ENCODE results near the gene TMEM229B.
"Not testable (repeated sequence)": the region's sequence is repeated elsewhere in the genome, so short reads cannot be mapped to it uniquely, and the experiment has no call there.

The TMEM229B gene

DNA sequence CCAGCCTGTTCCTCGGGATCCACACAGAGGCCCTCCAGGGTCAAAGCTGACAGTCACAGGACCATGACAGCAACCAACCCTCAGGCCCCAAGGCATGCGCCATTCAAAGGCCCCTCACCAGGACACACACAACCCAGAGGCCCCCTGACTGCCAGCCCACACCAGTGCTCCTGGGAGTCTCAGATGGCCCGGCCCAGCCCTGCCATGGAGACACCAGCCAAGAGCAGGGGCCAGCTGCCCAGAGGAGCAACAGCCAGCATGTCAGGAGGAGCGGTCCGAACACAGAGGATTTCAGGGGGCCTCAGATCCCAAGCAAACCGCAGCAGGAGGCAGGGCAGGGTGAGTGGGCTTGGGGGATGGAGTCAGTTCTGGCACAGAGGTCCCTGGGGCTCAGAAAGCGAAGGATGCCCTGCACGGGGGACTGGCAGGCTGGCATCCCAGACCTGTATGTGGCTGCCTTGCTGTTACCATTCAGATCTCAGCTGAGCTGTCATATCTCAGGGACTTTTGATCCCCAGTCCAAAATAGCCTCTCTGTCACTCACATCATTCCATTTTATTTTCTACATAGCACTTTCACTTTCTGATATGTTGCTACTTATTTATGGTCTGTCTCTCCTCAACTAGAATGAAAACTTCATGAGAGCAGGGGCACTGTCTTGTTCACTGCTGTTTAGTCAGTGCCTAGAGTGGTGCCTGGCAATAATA is 4.8 kb downstream of the TMEM229B start:
- DNase-seq = no peak

DNA sequence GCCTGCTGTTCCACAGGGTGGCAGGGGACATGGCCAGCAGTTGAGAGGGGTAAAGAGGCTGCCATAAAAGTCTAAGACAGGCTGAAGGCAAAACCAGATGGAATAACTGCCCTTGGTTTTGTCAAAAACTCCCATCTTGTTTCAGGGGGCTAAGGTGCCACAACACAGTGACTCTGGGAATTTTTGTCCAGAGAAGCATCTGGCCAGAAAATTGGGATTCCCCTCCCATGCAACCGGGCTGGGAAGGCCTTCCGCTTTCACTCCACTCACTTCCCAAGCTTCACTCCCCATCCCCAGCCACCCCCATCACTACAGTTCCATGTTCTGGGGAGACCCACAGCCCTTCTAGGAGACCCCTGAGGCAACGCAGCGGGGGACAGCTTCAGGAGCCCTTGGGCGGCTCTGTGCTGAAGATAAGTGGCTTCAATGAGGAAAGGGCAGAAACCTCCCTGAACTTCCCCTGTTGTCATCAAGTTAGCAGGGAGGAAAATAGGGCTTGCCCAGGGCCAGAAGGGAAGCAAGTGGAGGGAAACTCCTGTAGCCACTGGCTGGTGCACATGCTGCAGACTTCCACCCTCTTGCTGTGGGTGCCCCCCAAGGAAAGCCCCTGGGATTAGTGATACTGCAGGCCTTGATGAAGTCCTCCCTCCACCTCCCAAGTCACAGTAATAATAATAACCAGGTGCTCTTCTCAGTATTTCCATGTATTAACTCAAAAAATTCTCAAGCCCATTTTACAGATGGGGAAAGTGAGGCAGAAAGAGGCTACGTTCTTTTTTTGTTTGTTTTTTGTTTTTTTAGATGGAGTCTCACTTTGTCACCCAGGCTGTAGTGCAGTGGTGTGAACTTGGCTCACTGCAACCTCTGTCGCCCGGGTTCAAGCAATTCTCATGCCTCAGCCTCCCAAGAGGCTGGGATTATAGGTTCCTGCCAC is 6.0 kb downstream of the TMEM229B start:
- DNase-seq = no peak

DNA sequence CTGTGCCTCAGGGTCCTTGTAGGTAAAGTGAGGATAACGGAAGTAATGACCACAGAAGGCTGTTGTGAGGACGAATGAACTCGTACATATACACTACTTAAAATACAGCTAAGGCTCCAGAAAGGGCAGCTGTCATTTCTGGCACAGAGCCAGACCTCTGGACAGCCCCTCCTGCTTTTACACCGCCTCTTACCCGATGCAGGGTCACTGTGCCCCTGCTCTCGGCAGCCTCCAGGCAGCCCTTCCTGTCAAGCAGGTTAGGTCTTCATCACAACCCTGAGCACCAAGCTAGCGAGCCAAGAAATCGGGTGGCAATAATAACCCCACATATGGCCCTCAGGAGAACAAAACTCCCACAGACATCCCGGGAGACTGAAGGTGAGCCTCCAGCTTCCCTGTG is 8.5 kb downstream of the TMEM229B start:
- DNase-seq = no peak

DNA sequence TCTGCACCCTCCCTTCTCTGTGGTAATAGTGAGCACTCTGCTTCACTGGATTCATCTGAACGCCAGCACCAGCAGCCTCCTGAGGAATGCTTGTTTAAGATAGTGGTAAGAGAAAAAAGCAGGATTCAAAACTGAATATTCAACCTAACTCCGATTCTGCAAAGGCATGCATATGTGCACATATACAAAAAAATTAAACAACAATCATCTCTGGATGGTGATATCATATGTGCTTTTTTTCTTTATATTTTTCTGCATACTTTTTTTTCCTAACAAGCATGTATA is 9.8 kb downstream of the TMEM229B start:
- DNase-seq = no peak

DNA sequence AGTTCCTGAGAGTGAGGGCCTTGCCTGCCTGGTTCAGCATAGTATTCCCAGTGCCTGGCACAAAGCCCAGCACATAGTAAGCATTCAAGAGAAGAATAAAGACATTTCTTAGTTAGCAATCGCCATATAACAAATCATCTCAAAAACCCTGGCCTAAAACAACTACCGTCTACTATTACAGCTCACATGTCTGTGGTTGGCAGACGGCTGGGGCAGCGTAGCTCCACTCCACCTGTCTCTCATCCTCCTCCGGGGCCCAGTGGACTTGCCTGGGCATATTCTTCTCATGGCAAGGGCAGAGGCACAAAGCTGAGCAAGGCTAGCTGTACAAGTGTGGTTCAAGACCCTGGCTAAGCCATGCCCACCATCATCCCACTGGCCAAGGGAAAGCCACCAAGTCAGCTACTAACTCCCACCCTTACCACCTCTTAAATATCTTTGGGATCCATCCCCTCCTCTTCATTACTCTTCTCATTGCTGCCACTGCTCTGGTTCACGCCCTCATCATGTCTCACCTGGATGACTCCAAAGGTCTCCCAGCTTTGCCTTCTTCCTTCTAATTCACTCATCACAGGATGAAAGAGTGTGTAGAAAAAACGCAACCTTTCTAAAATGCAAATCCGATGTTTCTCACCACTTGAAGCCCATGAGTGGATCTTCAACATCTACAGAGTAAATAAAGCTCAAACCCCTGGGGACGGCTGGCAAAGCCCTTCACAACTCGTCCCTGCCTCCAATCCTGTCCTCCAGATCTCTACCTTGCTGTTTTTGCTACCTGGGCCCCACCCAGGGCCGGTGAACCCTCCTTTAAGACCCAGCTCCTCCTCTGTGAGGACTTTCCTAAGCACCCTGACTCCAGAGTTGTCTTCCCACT is 10.4 kb downstream of the TMEM229B start:
- DNase-seq = no peak

DNA sequence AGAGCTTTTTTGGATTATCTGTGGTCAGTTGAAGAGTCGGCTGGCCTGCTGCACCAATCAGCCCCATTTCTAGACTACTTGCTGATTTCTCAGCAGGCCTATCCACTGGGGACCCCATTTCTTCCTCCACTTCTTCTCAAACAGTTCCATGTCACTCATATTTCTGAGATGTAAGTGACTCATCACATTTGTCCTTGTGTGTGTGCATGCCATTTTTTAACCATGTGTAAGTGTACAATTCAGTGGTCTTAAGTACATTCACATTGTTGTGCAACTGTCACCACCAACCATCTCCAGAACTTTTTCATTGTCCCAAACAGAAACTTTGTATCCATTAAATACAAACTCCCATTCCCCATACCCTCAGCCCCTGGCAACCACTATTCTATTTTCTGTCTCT is 14.2 kb downstream of the TMEM229B start:
- no peak for DNase-seq

DNA sequence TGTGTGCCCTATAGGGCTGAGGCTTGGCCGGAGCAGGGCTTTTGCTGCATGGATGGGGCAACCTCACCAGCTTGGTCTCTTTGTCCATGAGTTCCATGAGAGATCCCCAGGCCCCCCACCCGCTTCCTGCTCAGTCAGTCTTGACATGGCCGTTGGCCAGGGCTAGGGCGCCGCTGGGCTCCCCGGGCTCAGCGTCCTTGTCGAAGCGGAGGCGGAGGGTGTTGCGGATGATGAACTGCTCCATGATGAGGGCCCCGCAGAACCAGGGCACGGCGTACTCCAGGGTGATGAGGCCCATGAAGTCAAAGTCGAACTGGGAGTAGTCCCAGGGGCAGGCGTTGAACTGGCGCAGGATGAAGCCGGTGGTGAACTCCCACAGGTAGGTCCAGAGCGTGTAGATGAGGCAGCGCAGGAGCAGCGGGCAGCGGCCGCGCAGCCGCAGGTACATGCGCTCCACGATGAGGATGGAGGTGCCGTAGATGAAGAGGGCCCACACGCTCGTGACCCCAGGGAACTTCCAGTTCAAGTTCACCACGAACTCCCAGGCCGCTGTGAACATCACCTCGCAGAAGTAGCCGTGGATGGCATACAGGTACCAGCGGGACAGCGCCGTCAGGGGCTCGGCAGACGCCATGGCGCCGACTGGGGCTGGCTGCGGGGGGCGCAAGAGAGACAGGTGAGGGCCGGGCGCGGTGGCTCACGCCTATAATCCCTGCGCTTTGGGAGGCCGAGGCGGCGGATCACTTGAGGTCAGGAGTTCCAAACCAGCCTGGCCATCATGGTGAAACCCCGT is 15.0 kb downstream of the TMEM229B start:
- no peak for DNase-seq

DNA sequence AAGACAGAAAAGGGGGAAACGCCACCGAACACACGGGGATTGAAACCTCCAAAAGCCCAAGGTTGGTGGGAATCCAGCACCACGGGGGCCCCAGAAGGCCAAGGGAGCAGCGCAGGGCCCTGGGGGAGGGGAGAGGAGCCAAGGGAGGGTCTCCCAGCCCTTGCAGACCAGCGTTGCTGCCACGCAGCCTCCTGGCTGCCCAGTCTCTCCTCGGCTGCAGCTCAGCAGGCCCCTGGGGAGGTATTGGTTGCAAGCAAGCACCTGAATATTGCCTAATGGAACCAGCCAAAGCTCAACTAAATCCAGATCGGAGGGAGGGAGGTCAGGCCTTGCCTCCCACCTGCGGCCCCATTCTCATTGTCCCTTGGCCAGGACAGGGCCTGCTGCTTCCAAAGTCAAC is 15.8 kb downstream of the TMEM229B start:
- DNase-seq = no peak

DNA sequence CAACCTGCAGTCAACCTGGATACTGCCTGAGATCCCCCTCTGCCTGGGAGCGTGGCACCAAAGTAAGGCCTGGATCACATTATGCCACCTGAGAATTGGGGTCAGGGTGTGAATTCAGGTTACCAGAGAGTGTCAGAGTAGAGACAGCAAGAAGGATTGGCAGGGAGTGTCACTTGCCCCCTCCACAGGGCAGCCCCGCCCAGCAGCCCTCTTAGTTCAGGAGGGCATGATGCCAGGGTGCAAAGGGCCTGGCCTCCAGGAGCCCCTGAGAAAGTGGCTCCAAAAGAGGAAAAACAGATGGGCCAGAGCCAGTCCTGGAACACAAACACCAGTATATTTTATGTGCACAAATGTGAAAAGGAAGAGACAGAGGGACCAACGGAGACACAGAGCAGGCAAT is 18.6 kb downstream of the TMEM229B start:
- DNase-seq = no peak

DNA sequence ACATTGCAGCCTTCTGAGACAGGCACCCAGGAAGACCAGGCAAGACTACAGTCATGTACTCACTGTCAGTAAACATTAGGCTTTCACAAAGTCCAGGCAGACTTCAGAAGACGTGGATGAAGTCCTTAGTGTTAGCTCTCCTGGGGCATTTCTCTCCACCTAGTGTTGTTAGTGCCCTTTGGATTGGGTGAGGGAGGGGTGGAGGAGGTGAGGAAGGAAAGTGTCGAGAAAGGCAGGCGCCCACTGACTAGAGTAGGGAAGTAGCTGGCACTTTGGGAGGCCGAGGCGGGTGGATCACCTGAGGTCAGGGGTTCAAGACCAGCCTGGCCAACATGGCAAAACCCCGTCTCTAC is 20.2 kb downstream of the TMEM229B start:
- DNase-seq = no peak

DNA sequence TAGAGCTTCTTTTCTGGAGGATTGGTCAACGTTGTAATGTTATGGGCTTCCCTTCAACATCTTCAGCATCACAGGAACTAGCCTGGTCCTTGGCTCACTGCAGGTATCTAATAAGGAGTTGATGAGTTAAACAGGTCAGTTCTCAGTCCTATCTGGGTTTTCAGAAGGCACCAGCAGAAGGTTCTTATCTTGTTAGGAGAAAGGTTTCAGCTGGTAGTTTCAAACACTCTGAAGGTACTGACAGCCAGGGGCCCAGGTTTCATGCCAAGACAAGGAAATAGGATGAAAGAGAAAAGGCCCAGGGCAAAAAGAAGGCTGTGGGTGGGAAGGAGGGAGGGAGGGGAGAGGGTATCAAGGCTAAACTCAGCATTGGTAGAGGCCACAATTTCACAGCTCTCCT is 21.4 kb downstream of the TMEM229B start:
- no peak for DNase-seq

DNA sequence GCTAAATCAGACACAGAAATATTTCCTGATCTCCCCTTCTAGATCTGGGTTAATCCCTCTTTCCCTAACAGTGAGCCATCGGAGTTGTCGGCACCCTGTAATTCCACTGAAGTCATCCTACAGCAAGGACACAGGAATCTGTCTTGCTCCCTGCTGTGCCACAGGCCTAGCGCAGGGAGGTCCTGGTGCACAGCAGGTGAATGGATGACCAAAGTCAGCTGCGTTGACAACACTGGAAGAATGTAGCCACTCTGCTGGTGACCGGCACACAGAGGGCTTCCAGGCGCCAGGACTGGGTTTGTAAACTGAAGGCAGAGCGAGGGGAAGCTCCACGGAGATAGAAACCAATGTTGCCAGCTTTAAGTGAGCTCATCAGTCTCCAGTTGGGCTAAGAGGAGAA is 23.6 kb downstream of the TMEM229B start:
- DNase-seq = no peak

DNA sequence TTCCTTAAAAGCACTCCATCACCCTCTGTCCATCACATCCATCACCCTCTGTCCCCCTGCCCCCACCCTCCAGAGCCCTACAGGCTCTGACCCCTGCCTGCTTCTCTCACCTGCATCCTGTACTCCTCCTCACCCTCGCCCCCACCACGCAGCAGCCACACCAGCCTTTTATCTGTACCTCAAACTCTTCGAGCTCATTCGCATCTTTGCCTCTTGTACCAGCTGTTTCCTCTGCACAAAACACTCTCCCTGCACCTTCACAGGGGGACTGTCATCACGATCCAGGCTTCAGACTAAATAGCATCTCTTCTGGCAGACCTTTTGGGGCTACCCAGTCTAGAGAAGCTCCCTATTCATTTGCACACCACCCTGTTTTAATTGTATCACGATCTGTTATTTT is 24.1 kb downstream of the TMEM229B start:
- no peak for DNase-seq

DNA sequence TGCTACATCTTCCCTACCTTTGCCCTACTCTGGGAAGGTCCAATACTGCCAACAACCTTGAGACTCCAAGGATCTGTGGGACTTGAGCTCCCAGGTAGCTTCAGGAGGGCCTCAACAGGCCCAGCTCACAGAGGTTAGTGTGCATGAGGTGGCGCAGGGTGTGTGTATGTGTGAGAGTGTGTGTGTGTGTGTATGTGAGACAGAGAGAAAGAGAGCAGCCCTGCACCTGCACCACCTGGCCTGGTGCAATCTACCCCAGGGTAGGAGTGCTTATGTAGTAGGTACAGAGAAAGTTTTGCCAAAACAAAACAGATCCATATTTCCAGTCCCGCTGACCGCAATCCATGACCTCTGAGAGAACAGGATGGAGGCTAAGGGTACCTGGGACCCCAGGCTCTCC is 24.6 kb downstream of the TMEM229B start:
- DNase-seq = no peak

DNA sequence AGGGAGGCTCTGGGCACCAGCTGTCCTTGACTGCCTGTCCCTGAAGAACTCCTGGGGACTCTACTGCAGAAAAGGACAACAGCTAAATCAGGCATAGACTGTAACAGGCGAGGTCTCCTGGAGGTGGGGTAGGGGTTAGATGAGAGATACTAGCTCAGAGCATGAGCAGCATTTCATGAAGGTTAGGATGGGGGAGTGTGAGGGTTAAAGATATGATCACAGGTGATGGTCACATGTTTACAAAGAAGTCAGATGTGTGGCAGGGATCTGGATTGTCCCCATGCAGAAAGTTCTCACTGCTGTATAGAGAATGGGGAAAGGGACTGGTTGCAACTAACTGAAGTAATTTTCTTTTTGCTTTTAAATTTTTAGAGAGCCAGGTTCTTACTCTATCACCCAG is 26.5 kb downstream of the TMEM229B start:
- DNase-seq = no peak

DNA sequence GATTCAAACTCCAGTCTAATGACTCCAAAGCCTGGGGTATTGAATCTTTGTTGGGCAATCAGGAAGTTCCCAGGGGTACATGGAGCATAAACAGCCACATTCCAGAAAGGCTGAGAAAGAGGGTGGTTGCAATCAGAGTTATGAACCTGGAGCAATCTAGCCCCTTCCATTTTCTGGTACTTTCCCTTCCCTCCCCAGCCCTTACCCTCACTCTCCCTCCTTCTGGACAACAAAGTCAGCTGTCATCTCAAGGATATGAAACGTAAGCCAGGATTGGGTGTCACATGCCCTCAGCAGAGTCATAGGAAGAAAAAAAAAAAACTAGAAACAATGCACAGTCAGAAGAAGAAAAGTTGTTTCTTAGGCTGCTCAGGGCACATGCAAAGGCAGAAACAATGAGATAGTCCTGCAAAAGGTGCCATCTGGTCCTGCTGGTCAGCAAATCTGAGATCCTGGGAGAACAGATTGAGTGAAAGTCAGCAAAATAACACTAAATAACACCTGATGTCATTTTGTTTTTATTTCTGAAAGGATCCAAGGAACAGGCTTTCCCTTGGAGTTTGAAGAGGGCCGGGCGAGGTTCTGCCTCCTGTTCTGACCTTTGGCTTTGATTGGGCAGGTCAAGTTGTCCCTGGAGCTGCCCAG is 27.1 kb downstream of the TMEM229B start:
- no peak for DNase-seq

DNA sequence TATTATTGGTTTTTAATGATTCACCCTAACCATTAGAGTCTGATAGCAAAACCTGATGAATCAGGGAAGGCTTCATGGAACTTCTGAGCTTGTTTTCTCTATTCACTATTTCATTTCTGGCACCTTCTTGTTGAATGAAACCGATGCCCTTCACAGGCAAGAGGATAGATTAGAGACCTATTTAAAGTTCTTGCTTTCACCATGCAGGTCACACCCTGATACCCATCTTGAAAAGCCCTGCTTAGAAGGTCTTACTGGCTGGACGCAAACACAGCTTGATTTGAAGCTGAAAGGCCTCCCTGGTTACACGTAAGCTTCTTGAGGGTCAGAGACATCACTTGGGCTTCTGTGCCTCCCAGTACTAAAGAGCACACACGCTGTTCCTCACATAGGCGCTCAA is 29.2 kb downstream of the TMEM229B start:
- DNase-seq = no peak

DNA sequence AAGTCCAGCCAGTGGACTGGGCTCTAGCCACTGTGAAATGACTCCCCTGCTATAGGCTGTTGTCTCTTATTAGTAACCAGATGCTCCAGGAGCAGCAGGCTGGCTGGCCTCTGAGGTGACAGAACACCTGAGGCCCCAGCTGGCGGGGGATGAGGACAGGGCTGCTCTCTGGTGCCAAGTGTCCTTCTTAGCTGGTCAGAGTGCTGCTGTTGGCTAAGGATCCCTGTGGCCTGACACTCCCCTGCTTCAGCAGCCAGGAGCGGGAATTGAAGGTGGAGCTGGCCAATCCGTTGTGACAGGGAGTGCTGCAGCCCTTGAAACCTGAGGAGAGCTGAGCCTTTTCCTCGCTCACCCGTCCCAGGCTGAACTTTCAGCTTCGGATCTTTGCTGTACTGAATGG is 30.7 kb downstream of the TMEM229B start:
- no peak for DNase-seq

DNA sequence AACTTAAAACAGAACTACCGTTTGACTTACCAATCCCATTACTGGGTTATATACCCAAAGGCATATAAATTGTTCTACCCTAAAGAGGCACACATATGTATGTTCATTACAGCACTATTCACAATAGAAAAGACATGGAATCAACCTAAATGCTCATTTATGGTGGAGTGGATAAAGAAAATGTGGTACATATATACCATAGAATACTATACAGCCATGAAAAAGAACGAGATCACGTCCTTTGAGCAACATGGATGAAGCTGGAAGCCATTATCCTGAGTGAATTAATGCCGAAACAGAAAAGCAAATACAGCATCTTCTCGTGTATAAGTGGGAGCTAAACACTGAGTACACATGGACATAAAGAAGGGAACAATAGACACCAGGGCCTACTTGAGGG is 31.8 kb downstream of the TMEM229B start:
- DNase-seq = no peak

DNA sequence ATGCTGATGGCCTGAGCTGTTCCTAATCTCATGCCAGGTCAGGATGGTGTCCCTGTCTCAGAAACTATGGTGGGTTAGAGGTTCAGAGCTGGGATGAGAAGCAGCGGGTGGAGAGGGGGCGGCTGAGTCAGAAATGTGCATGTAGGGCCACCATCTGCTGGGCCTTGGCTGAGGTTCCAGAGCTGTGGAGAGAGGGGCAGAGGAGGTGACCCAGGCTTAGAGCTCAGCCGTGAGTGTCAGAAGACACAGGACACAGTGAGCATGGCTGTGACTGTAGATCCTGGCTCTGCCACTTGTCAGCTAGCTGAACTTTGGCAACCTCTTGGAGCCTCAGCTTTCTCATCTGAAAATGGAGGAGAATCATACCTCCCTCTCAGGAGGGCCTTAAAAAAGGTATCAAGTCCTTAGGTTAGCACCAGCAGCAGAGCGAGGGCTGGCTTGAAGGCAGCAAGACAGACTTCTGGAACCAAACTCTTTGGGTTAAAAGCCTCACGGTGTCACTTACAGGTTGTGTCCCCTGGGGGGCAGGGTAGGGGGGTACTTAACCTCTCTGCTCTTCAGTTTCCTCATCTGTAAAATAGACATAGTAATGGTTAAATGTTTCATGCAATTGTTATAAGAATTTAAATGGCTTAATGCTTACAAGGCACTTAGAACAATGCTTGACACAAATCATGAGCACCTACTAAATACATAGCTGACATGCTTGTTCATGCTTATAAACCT is 34.8 kb downstream of the TMEM229B start:
- DNase-seq = no peak

DNA sequence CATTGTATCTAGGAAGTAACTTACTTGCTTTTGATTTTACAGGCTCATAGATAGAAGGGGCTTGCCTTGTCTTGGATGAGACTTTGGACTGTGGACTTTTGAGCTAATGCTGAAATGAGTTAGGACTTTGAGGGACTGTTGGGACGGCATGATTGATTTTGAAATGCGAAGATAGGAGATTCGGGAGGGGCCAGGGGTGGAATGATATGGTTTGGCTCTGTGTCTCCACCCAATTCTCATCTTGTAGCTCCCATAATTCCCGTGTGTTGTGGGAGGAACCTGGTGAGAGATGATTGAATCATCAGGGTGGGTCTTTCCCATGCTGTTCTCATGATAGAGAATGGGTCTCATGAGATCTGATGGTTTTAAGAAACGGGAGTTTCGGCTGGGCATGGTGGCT is 36.9 kb downstream of the TMEM229B start:
- DNase-seq = not testable (repeated sequence)

DNA sequence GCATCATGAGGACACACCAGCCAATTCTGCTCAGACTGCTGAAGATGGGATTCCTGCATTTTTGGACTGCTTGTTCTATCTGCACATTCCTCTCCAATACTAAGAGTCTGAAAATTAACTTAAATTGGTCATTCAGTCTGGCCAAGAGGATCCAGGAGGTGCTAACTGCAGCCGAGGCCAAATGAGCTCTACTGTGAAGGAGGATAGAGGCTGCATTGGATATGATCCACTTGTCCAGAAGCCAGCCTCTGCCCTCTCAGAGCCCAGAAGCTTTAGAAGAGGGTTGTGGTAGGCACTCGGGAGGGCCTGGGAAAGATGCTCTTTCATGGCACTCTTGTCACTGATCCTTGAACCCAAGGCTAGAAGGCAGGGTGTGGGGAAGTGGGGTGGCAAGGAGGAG is 39.4 kb downstream of the TMEM229B start:
- no peak for DNase-seq
